ENCODE data around the gene CNGA1.

GRCh38 chr4:48046059-48046458 is 29.6 kb upstream of the CNGA1 start:
- TF ChIP-seq SUZ12 (IDR thresholded peaks at IDR 0.05) (no peak), SP1 (IDR thresholded peaks at IDR 0.05) (no peak), FOXA1 (IDR thresholded peaks at IDR 0.05) (no peak)

Data from HEK293T (cell line).